ENCODE measurements around the gene HACD2. TPM values are rescaled to one million over a fixed set of nuclear protein-coding genes. Genes with fewer than 3 reads are reported as not detected.

The HACD2 gene, protein sequence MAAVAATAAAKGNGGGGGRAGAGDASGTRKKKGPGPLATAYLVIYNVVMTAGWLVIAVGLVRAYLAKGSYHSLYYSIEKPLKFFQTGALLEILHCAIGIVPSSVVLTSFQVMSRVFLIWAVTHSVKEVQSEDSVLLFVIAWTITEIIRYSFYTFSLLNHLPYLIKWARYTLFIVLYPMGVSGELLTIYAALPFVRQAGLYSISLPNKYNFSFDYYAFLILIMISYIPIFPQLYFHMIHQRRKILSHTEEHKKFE
- total RNA-seq: 10 to 100 TPM; 17.8 to 24.9 TPM

DNA sequence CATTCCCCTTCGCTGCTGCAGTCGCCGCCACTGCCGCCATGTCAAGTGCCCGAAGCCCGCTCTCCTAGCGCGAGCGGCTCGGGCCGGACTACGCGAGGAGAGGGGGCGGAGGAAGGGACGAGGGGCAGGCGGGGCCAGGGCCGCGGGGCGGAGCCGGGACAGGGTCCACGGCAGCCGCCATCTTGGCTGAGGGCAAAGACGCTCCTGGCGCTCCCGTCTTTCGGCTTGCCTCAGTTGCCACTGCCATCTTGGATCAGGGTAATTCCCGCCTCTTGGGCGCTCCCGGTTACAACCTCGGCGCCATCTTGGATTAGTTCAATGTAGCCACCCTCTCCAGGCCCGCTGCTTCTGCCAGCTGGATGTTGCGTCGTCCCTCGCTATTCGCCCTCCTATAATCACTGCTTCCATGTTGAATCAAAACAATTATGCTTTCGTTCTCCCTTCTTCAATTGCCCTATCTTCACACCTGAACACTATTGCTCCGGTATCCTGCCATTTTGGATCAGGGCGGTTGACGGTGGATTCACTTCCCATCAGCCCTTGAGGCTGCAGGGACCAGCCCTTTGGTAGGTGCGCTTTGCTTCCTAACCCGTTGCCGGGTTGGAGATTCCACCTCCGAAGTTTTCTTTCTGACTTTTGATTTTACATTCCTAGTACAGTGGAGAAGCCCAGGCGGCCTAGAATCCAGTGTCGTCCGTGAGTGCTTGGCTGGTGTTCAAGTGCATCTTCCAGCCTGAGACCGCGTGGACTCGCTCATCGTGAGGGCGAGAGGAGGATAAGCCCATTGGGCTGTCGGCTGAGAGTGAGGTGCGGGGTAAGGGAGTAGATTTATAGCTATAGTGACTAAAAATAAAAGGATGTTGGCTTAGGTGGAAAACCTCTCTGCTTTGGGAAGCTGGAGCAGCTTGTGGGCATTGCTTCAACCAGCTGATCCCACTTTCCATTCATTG lies at the start of gene HACD2:
Gene HACD2, minus strand, starts transcription at position 66 of the 950 bp plus-strand sequence. Its CDS starts 26 bp downstream, at position 40.
- H3K4me3 Mint-ChIP-seq: no peak within 1 kb of the TSS
- ATAC-seq (peak; percentile 95), DNase-seq (peak; percentile 97)
- H3K27ac Mint-ChIP-seq: peak within 1 kb of the TSS; percentile 75
- H3K36me3 Mint-ChIP-seq: peaks cover 33% of the 10 kb centered on the region
- peaks cover 25% of the 10 kb centered on the region for H3K4me1 Mint-ChIP-seq
- H3K9me3 Mint-ChIP-seq (ENCODE audit: low read depth): peaks cover 9% of the 10 kb centered on the region
- H3K27me3 Mint-ChIP-seq: no peaks in the 10 kb centered on the region
- CTCF ChIA-PET: no interaction called here

- H3K36me3 Mint-ChIP-seq: no peaks in the 10 kb centered on the region
- H3K4me1 Mint-ChIP-seq: no peaks in the 10 kb centered on the region
- H3K9me3 Mint-ChIP-seq (ENCODE audit: low read depth): no peaks in the 10 kb centered on the region
- no peak for ATAC-seq
- no peak for DNase-seq
- no peak overlapping the region for H3K27ac Mint-ChIP-seq
- H3K27me3 Mint-ChIP-seq: no peaks in the 10 kb centered on the region
- CTCF ChIA-PET: no interaction called here
- no peak overlapping the region for H3K4me3 Mint-ChIP-seq
Measured at GRCh38 chr3:123634149-123635051, 49.5 kb upstream of the HACD2 start.

- ATAC-seq (no peak), DNase-seq (no peak)
- no peaks in the 10 kb centered on the region for H3K36me3 Mint-ChIP-seq
- no peaks in the 10 kb centered on the region for H3K4me1 Mint-ChIP-seq
- no peak overlapping the region for H3K4me3 Mint-ChIP-seq
- CTCF ChIA-PET: interaction anchor here (1.5 kb wide), 1 partner anchor 9 kb away, joined by 8 read pairs; no protein-coding TSS in a partner anchor
- H3K27ac Mint-ChIP-seq: no peak overlapping the region
- no peaks in the 10 kb centered on the region for H3K9me3 Mint-ChIP-seq (ENCODE audit: low read depth)
- H3K27me3 Mint-ChIP-seq: no peaks in the 10 kb centered on the region
Measured at GRCh38 chr3:123633530-123633929, 48.7 kb upstream of the HACD2 start.

DNA sequence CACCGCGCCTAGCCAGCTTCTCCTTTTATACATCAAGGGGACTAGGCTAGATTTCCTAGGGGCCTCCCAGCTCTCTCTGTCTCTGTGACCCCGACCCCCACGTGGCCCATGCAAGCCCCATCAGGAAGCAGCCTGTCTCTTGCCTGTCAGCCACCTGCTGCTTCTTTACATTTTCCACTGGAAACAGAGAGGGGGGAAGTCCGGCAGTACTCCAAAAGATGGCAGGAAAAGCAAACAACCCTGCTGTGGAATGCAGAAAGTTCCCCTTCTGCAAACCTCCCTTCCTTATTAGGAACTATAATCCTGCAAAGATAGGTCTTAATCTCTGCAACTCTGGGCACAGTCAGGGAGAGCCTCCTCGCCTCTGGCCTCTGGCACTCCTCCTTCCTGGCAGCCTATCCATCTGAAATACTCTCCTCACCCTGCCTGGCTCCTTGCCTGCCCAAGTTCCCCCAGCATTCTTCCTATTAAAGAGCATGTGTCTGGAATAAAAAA lies 47.4 kb upstream of the HACD2 start:
- Mint-ChIP-seq H3K27ac (no peak overlapping the region), H3K4me1 (no peaks in the 10 kb centered on the region), H3K9me3 (ENCODE audit: low read depth) (no peaks in the 10 kb centered on the region), H3K4me3 (no peak overlapping the region), H3K27me3 (no peaks in the 10 kb centered on the region), H3K36me3 (no peaks in the 10 kb centered on the region)
- no peak for ATAC-seq
- CTCF ChIA-PET: interaction anchor here (1.5 kb wide), 1 partner anchor 10 kb away, joined by 8 read pairs; no protein-coding TSS in a partner anchor
- no peak for DNase-seq

DNA sequence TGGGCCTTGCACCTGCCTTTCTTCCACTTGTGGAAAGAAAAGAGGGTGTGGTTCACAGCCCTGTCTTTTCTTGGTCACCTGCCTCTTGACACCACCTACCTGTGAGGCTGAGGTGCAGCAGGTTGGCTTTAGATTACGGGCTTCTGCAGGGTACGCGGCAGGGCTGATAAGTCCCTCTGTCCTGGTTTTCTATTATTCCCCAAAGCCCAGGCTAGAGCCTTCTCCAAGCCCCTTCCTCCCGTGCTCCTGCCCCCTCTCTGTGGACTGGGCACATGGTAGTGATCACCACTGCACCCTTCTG lies 44.8 kb upstream of the HACD2 start:
- ATAC-seq: no peak
- no peak for DNase-seq
- H3K4me3 Mint-ChIP-seq: no peak overlapping the region
- H3K9me3 Mint-ChIP-seq (ENCODE audit: low read depth): no peaks in the 10 kb centered on the region
- CTCF ChIA-PET: no interaction called here
- no peaks in the 10 kb centered on the region for H3K27me3 Mint-ChIP-seq
- no peak overlapping the region for H3K27ac Mint-ChIP-seq
- H3K36me3 Mint-ChIP-seq: no peaks in the 10 kb centered on the region
- no peaks in the 10 kb centered on the region for H3K4me1 Mint-ChIP-seq

DNA sequence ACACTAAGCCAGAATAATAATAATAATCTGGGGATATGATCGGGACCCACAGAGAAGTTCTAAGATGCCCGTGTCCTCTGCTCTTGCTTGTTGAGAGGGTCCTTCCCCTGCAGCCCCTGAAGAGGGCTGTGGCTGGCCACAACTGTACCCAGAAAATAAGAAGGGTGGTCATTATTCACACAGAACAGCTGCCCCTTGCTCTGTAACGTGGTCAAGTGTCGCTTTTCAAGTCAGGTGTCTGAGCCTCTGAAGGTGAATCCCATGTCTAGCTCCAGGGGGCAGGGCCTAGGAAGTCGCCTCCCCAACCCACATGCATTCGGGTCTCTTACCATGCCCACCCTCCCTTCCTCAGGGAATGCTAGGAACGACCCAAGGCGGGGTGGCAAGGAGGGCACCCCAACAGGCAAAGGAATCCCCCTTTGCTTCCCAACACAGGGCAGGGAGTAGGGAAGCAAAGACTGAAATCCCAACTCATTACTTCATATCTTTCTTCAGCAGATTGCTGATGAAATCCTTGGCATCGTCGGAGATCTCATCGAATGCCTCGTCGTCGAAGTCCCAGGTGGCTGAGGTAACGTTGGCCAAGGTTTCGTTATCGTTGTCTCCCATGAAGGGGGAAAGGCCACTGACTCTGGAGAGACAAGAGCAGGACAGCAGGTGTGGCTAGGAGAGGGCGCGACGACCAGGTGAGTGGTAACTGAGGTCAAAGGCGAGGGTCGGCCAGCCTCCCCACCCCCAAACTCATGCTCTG lies 44.3 kb upstream of the HACD2 start:
- no peak for DNase-seq
- H3K27ac Mint-ChIP-seq: no peak overlapping the region
- no peaks in the 10 kb centered on the region for H3K4me1 Mint-ChIP-seq
- CTCF ChIA-PET: no interaction called here
- no peaks in the 10 kb centered on the region for H3K9me3 Mint-ChIP-seq (ENCODE audit: low read depth)
- no peaks in the 10 kb centered on the region for H3K36me3 Mint-ChIP-seq
- no peaks in the 10 kb centered on the region for H3K27me3 Mint-ChIP-seq
- no peak overlapping the region for H3K4me3 Mint-ChIP-seq
- no peak for ATAC-seq

- Mint-ChIP-seq H3K36me3 (no peaks in the 10 kb centered on the region), H3K27me3 (no peaks in the 10 kb centered on the region), H3K4me1 (no peaks in the 10 kb centered on the region), H3K4me3 (no peak overlapping the region), H3K9me3 (ENCODE audit: low read depth) (no peaks in the 10 kb centered on the region), H3K27ac (no peak overlapping the region)
- no peak for DNase-seq
- CTCF ChIA-PET: no interaction called here
- no peak for ATAC-seq
Measured at GRCh38 chr3:123627673-123628670, 43.1 kb upstream of the HACD2 start.

DNA sequence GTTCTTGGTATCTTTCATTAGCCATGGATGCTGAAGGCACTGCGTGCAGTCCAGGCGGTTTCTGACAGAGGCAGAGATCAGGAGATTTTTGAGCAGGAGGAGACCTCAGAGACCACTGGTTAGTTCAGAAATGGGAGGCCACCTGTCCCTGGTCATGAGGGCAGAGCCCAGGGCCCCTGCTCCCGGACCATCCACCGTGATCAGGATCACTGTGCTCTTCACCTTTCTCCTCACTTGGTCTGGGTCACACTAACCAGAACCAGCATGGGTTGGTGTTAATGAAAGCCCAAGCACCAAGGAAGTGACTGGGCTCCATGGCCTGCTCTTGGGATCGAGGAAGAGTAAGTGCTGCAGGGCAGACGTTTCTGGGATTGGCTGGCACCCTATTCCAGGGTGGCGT lies 42.0 kb upstream of the HACD2 start:
- Mint-ChIP-seq H3K4me1 (no peaks in the 10 kb centered on the region), H3K27ac (no peak overlapping the region), H3K9me3 (ENCODE audit: low read depth) (no peaks in the 10 kb centered on the region), H3K27me3 (no peaks in the 10 kb centered on the region), H3K36me3 (no peaks in the 10 kb centered on the region), H3K4me3 (no peak overlapping the region)
- no peak for ATAC-seq
- no peak for DNase-seq
- CTCF ChIA-PET: no interaction called here

DNA sequence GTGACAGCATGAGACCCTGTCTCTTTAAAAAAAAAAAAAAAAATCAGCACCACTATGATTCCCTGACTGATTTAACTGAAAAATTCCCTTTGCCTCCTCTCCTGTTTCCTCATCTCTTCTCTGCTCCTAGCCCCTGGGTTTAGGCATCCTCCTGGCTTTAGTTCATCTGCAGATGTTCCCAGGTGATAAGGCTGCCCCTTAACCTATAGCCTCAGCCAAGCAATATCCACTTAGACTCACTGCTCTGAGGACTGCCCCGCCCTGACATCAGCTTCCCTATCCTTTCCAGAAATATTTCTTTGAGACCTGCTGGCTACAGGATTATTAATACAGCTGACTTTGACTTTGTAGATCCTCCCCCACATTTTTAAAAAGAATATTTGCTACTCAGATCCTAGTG lies 39.4 kb upstream of the HACD2 start:
- Mint-ChIP-seq H3K27me3 (no peaks in the 10 kb centered on the region), H3K4me1 (no peaks in the 10 kb centered on the region), H3K27ac (no peak overlapping the region), H3K9me3 (ENCODE audit: low read depth) (no peaks in the 10 kb centered on the region), H3K4me3 (no peak overlapping the region), H3K36me3 (no peaks in the 10 kb centered on the region)
- CTCF ChIA-PET: no interaction called here
- ATAC-seq (no peak), DNase-seq (no peak)

DNA sequence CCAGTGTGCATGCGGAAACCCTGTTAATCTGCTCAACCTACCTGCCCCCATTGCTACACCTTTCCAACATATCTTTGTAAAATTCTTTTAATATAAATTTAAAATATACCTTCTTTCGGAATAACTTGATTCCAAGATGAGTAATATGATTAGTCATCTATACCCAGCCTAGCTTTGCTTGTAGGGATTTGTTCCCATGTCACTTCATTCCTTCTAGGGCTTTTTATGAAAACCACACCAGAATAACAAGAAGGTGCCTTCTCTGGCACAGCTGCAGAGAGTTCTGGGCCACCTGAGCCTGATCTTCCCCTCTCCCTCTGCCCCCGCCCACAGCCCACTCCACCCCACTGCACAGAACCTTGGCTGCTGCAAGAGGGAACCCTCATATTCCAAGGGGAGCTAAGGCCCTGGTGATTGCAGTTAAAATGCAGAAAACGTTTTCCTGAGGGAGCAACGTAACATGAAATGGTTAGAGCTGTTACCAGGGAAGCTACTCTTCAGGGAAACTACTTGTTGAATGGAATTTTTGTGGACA lies 38.6 kb upstream of the HACD2 start:
- no peaks in the 10 kb centered on the region for H3K36me3 Mint-ChIP-seq
- H3K27me3 Mint-ChIP-seq: no peaks in the 10 kb centered on the region
- no peaks in the 10 kb centered on the region for H3K9me3 Mint-ChIP-seq (ENCODE audit: low read depth)
- CTCF ChIA-PET: no interaction called here
- no peaks in the 10 kb centered on the region for H3K4me1 Mint-ChIP-seq
- ATAC-seq (no peak), DNase-seq (no peak)
- H3K27ac Mint-ChIP-seq: no peak overlapping the region
- no peak overlapping the region for H3K4me3 Mint-ChIP-seq

- Mint-ChIP-seq H3K4me3 (no peak overlapping the region), H3K4me1 (no peaks in the 10 kb centered on the region), H3K27me3 (no peaks in the 10 kb centered on the region), H3K9me3 (ENCODE audit: low read depth) (no peaks in the 10 kb centered on the region), H3K27ac (no peak overlapping the region), H3K36me3 (no peaks in the 10 kb centered on the region)
- no peak for DNase-seq
- ATAC-seq: no peak
- CTCF ChIA-PET: no interaction called here
Measured at GRCh38 chr3:123622766-123623165, 37.9 kb upstream of the HACD2 start.

DNA sequence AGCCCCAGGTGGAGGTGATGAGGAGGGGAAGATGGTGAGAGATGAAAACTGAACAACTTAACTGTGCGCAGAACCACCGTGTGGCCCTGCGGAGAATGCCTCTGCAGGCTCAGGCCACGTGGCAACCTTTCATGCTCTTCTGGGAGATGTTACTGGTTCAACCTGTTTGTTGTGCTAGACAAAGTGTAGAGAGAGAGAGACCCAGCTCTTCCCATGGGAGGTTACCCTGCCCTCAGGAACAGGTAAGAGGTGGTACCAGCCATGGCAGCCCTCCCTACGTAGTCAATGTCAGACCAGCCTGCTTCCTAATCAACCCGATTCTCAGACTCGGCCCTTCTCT lies 37.0 kb upstream of the HACD2 start:
- DNase-seq (no peak), ATAC-seq (no peak)
- no peaks in the 10 kb centered on the region for H3K27me3 Mint-ChIP-seq
- H3K36me3 Mint-ChIP-seq: no peaks in the 10 kb centered on the region
- no peak overlapping the region for H3K4me3 Mint-ChIP-seq
- H3K4me1 Mint-ChIP-seq: no peaks in the 10 kb centered on the region
- no peak overlapping the region for H3K27ac Mint-ChIP-seq
- CTCF ChIA-PET: no interaction called here
- H3K9me3 Mint-ChIP-seq (ENCODE audit: low read depth): no peaks in the 10 kb centered on the region
